HG02852 (cell line): ENCODE measurements around the gene FBLN7.
"Not testable (repeated sequence)": the region's sequence is repeated elsewhere in the genome, so short reads cannot be mapped to it uniquely, and the experiment has no call there.

Experiments used
- ATAC-seq: cut with Tn5 transposase; IDR thresholded peaks from one replicate; pipeline ENCODE4 v1.9.1; 2021; ENCODE audit warnings: mild to moderate bottlenecking, moderate library complexity; ENCODE audit not compliant: unreplicated experiment

The FBLN7 gene, protein sequence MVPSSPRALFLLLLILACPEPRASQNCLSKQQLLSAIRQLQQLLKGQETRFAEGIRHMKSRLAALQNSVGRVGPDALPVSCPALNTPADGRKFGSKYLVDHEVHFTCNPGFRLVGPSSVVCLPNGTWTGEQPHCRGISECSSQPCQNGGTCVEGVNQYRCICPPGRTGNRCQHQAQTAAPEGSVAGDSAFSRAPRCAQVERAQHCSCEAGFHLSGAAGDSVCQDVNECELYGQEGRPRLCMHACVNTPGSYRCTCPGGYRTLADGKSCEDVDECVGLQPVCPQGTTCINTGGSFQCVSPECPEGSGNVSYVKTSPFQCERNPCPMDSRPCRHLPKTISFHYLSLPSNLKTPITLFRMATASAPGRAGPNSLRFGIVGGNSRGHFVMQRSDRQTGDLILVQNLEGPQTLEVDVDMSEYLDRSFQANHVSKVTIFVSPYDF

DNA sequence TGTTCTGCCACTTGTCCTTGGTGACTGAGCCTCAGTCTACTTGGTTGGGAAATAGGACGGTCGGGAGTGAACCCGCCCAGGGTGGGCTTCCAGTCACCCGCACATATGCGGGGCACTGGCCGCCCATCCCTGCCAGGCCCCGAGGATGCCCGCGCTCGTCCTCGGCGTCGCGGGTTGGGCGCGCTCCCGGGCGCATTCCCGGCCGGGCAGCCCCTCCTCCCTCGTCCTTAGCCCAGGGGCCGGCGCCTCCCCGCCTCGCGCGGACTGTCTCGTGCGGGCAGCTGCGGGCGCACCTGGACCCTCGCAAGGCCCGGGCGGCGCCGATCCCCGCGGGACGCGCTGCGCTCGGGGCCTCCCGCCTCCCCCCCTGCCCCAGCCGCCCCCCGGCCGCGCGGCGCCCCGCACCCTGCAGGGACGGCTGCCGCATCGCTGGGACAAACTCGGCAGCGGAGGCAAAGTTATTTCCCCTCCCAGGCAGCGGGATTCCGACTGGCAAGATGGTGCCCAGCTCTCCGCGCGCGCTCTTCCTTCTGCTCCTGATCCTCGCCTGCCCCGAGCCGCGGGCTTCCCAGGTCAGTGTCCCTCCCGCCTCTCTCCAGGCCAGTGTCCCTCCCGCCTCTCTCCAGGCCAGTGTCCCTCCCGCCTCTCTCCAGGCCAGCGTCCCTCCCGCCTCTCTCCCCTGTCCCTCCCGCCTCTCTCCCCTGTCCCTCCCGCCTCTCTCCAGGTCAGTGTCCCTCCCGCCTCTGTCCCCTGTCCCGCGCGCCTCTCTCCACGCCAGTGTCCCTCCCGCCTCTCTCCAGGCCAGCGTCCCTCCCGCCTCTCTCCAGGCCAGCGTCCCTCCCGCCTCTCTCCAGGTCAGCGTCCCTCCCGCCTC, at the start of gene FBLN7:
Gene FBLN7 (plus strand): TSS at position 227 of the 874 bp plus-strand sequence. CDS start 271 bp downstream, at position 498.
- ATAC-seq, result no peak

GRCh38 chr2:112089375-112089774, 48.8 kb upstream of the FBLN7 start:
- no peak for ATAC-seq

DNA sequence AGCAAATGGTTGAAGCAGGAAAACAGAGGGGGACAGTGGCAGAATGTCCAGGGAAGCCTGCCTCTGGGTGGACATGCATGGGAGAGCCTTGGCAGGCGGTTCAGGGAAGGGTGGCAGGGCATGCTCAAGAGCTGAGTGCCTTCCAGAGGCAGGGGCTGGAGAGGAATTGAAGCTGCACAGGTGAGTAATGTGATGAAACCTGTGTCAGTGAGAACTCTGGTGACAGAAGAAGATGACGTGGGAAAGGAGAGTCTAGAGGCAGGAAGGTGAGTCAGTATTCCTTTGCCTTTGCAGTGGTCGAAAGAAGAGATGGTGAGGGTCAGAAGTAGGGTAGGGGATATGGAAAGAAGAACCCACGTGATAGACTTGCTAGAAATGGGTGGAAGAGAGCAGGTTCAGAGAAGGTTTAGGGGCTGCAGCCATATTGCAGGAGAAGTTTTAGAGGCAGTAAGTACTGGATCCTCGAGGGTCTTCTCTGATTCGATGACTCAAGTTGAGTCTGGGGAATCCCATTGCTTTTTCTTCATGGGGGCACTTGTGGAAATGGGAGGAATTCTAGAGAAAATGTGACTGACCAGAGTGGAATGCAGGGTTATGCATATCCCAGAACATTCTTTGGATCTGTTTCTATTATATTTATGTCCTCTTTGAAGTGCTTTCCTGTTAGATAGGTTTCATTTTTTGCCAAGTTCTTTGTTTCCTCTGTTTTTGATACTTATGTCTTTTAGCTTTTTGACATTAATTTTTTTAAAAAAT, 45.7 kb upstream of the FBLN7 start:
- ATAC-seq, result no peak

- no peak for ATAC-seq
Measured at GRCh38 chr2:112093216-112093615, 45.0 kb upstream of the FBLN7 start.

DNA sequence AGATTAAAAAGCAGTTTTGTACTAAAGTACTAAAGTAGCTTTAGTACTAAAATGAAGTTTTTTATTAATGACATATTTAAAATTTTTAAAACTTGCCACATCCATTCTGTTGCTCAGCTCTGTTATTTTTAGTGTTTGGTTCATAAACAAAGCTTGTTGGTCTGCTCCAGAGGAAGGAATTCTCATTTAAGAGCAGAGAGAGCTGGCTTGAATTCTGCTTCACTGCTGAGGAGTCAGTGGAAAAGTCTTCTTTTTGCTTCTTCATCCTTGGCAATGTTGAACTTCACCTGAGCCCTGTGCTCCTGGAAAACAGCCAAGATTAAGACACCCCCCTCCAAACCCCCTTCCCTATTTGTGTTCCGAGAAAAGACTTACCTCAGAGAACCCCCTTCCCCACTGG, 42.5 kb upstream of the FBLN7 start:
- ATAC-seq, result no peak

GRCh38 chr2:112096098-112096497, 42.1 kb upstream of the FBLN7 start:
- ATAC-seq, result no peak

- no peak for ATAC-seq
Measured at GRCh38 chr2:112108178-112108832, 29.9 kb upstream of the FBLN7 start.

- no peak for ATAC-seq
Measured at GRCh38 chr2:112109278-112109677, 28.9 kb upstream of the FBLN7 start.

DNA sequence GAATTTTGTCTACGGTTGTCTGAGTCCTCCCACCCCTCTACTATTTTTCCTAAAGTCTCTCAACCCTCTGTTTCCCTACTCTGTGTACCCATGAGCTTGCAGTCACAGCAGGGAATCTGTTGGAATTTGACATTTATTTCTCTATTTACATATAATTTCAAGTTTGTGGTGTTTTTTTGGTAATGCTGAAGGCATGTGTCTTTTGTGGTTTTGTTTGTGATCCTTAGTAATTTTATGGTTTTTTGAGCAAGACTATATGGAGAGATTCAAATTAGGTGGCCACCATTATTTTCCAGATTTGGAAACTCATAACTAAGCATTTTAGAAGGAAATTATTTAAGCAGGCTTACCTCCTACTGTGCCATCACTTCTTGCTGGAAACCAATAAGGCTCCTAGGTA, 27.2 kb upstream of the FBLN7 start:
- ATAC-seq, result no peak

GRCh38 chr2:112113354-112113753, 24.8 kb upstream of the FBLN7 start:
- not testable (repeated sequence) for ATAC-seq

DNA sequence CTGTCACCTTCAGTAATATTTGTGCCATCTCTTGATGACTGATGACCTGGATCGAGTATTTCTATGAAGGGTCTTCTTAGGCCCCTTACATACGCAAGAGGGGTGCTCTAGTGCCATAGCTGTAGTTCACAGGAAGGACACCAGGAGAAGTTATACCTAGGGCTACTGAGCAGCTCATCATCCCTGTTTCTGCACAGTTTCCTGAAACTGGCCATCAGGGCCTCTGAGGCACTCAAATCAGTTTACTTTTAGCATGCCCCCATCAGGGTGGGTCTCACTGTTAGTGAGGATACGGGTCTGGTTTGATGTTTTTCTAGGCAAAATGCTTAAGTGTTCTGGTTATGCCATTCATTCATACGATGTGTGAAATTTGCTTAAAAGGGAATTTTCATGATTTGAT, 20.0 kb upstream of the FBLN7 start:
- ATAC-seq, result no peak

- no peak for ATAC-seq
Measured at GRCh38 chr2:112121682-112122254, 16.4 kb upstream of the FBLN7 start.

GRCh38 chr2:112129060-112129459, 9.1 kb upstream of the FBLN7 start:
- no peak for ATAC-seq

- ATAC-seq, result no peak
Measured at GRCh38 chr2:112133344-112133743, 4.8 kb upstream of the FBLN7 start.

GRCh38 chr2:112134120-112134519, 4.1 kb upstream of the FBLN7 start:
- no peak for ATAC-seq

DNA sequence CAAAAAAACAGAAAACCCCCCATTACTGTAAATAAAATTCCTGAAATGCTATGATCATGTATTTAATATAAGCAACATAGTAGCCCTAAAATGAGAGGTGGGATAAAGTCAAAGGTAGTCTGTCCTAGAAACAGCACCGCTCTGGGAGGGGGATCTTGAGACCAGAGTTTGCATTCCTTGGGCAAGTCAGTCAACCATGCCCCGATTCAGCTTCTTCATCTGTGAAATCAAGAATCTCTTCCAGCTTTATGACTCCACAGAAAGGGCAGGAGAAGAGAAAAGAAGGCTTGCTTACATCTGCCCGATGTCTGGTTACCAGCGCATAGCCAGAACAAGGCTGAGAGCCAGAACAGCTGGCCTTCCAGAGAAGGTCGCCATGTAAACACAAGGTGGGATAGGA, 2.1 kb upstream of the FBLN7 start:
- no peak for ATAC-seq

DNA sequence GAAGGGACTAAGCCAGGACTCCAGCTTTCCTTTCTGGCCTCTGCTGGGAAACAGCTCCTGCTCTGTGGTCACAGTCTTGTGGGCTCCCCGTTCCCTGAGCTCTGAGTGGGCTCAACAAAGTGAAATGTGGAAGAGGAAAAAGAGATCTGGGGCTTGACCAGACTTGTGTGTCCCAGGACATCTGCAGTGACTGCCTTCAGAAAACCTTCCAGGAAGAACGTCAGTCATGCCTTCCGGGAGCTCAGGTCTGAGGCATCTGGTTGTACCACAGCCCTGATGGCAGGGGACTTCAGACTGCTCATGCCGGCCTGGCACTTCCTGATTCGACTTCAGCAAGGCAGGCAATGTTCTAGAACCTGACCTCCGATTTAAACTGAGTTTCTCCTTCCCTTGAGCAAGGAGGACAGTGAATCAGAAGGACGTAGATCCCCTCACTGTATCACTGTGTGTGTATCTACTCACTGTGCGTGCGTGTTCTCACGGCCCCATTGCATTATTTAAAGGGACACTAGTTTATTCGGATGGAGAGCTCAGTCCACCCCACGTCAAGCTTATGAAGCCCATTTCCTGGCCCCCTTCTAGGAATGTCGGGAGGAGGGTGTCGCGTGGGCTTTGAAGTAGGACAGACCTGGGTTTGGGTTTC, 548 bp upstream of the FBLN7 start:
- ATAC-seq, result no peak

DNA sequence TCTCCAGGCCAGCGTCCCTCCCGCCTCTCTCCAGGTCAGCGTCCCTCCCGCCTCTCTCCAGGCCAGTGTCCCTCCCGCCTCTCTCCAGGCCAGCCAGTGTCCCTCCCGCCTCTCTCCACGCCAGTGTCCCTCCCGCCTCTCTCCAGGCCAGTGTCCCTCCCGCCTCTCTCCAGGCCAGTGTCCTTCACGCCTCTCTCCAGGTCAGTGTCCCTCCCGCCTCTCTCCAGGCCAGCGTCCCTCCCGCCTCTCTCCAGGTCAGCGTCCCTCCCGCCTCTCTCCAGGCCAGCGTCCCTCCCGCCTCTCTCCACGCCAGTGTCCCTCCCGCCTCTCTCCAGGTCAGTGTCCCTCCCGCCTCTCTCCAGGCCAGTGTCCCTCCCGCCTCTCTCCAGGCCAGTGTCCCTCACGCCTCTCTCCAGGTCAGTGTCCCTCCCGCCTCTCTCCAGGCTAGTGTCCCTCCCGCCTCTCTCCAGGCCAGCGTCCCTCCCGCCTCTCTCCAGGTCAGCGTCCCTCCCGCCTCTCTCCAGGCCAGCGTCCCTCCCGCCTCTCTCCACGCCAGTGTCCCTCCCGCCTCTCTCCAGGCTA, 939 bp downstream of the FBLN7 start:
- not testable (repeated sequence) for ATAC-seq

DNA sequence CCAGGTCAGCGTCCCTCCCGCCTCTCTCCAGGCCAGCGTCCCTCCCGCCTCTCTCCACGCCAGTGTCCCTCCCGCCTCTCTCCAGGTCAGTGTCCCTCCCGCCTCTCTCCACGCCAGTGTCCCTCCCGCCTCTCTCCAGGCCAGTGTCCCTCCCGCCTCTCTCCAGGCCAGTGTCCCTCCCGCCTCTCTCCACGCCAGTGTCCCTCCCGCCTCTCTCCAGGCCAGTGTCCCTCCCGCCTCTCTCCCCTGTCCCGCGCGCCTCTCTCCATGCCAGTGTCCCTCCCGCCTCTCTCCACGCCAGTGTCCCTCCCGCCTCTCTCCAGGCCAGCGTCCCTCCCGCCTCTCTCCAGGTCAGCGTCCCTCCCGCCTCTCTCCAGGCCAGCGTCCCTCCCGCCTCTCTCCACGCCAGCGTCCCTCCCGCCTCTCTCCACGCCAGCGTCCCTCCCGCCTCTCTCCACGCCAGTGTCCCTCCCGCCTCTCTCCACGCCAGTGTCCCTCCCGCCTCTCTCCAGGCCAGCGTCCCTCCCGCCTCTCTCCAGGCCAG, 1.5 kb downstream of the FBLN7 start:
- not testable (repeated sequence) for ATAC-seq
